ENCODE data around the gene MROH7.

MROH7 gene

DNA sequence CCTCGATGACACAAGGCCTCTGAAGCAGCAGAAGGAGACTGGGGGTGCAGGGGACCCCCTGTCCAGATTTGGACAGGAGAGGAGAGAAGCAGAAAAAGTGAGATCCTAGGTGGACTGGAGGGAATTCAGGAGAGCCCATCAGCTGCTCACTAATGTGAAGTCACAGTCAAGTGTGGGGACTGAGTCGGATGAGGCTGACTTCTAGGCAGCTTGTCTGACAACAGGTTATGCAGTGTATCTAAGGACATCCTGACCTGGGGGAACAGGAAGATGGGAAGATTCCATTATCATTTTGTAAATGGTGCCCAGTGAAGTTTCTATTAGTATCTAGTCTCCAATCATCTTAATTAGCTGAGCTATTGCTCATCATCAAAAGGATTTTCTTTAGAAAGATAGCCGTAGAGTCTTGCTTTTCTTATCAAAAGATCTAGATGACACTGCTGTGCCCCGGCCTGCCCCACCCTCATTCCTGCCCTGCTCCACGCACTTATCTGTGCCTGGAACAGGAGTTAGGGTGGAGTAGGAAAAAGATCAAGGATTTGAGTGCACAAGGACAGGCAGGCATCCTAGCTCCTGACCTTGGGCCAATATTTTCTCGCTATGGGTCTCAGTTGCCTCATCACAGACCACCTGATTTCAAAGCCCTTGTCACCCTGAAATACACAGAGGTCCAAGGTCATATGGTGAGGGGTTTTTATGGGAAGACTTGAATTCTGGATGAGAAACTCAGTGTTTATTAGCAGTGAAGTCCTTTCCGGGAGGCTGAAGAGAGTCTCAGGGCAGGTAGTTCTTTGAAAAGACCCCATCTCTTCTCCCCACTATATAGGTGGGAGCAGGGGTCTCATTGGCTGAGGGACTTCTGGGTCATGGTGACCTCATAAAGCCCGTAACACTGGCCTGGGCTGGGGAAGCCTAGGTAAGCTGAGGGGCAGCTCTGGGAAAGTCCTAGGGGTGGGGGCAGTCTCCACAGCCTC, at the start of gene MROH7:
Gene MROH7, plus strand, starts transcription at position 924 of the 974 bp plus-strand sequence. CDS start 11,141 bp downstream, outside the sequence.
- DNase-seq = no peak

DNA sequence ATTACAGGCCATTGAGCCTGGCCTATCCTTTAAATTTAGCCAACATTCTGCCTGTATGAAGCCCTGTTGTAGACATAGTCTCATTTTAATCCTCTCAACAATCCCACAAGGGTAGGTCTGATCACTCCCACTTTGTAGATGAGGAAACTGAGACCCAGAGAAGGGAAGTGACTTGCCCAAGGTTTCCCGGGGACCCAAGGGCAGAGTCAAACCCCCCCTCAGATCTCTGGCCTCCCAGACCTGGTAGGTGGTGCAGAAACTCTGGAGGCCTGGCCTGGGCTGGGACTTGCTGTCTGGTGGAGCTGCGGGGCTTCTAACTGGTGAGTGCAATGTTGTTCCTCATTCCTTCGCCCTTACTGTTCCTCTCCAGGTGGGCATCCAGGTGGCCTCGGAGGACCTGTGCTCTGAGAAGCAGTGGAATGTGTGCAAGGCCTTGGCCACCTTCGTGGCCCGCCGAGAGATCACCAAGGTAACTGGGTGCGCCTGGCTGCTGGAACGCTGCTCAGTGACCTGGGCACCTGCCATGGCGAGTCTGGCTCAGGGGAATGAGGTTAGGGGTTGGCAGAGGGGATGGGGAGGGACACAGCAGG, 47.9 kb upstream of the MROH7 start:
- DNase-seq = no peak

- DNase-seq = no peak
Measured at GRCh38 chr1:54594463-54594862, 47.1 kb upstream of the MROH7 start.

GRCh38 chr1:54595956-54596498, 45.6 kb upstream of the MROH7 start:
- no peak for DNase-seq

DNA sequence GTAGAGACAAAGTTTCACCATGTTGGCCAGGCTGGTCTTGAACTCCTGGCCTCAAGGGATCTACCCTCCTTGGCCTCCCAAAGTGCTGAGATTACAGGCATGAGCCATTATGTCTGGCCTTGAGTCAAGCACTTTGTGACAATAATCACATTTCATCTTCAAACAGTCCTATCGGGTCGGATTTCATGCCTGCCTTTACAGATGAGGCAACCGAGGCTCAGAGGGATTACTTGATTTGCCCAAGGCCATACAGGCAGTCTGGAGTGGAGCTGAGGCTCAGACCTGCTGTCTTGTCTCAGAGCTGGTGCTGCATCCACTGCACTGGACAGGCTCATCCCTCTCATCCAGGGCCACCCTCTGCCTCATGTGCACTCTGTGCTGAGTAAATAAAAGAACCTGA, 44.8 kb upstream of the MROH7 start:
- no peak for DNase-seq

GRCh38 chr1:54597455-54598030, 44.0 kb upstream of the MROH7 start:
- DNase-seq = no peak

DNA sequence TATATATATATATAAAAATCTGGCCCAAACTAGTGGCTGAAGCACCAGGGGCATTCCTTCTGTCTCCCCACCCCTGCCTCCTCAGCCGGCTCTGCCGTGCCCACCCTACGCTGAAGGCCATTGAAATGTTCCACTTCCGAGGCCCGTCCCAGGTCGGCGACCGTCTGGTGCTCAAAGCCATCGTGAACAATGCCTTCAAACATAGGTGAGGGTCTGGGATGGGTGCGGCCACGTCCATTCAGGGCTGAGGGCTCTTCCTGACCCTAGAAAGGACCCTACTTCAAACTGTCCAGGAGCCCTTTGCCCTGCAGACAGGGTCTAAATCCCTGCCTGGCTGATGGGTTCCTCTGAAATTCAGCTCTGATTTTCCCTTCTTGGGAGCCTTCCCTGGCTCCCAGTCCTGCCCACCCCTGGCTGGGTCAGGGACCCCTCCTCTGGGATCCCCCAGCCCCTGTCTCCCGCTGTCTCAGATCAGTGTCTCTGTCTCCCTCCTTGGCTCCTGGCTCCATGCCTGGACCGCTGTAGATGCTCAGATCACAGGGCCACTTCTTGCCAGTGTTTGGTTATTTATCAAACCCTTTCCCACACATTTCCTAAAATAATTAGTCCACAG, 42.3 kb upstream of the MROH7 start:
- DNase-seq = no peak

GRCh38 chr1:54600947-54601721, 40.5 kb upstream of the MROH7 start:
- no peak for DNase-seq

GRCh38 chr1:54601730-54602129, 39.9 kb upstream of the MROH7 start:
- DNase-seq = no peak

- no peak for DNase-seq
Measured at GRCh38 chr1:54602554-54602953, 39.0 kb upstream of the MROH7 start.

GRCh38 chr1:54603241-54603640, 38.3 kb upstream of the MROH7 start:
- DNase-seq = no peak

DNA sequence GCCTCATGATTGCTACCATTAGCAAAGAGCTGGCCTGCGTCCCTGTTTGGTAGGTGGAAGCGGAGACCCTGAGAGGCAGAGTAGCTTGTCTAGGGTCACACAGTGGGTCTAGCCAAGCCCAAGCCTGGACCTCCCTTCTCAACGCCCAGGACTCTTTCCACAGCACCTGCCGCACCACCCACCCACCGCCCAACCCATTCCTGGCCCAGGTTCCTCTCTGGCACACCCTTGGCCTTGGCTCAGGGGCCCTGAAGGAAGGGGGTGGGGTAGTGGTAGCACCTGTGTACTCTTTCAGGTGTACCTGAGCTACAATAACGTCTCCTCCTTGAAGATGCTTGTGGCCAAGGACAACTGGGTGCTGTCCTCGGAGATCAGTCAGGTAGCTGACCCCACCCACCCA, 37.5 kb upstream of the MROH7 start:
- no peak for DNase-seq

DNA sequence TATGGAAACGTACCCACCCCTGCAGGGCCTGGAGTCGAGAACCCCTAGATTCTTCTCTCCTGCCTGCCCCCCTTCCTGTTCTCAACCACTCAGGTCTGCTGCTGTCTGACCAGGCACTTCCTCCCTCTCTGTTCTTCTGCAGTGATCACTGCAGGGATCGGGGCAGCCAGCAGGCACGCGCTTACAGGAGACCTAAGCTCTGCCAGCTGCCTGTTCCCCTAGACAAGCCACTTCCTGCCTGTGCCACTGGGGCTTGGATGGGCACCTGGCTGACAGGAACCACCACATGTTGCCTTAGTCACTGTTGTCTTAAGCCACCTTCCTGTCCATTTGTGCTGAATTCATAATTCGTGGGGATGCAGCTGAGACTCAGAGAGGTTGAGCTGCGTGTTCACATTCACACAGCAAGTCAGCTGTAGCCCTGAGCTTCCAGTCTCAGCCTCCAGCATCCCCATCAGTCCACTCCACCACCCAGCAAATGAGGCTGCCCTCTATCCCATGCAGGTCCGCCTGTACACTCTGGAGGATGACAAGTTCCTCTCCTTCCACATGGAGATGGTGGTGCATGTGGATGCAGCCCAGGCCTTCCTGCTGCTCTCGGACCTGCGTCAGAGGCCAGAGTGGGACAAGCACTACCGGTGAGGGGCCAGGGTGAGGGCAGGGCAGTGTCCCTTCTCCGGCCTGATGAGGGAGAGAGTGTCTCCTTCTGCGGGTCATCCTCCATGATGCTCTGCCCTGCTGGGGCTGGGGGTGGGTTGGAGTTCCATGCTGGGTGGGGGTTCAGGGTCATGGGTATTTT, 36.8 kb upstream of the MROH7 start:
- no peak for DNase-seq

GRCh38 chr1:54606096-54606989, 35.2 kb upstream of the MROH7 start:
- DNase-seq = no peak

- no peak for DNase-seq
Measured at GRCh38 chr1:54606990-54607325, 34.6 kb upstream of the MROH7 start.

DNA sequence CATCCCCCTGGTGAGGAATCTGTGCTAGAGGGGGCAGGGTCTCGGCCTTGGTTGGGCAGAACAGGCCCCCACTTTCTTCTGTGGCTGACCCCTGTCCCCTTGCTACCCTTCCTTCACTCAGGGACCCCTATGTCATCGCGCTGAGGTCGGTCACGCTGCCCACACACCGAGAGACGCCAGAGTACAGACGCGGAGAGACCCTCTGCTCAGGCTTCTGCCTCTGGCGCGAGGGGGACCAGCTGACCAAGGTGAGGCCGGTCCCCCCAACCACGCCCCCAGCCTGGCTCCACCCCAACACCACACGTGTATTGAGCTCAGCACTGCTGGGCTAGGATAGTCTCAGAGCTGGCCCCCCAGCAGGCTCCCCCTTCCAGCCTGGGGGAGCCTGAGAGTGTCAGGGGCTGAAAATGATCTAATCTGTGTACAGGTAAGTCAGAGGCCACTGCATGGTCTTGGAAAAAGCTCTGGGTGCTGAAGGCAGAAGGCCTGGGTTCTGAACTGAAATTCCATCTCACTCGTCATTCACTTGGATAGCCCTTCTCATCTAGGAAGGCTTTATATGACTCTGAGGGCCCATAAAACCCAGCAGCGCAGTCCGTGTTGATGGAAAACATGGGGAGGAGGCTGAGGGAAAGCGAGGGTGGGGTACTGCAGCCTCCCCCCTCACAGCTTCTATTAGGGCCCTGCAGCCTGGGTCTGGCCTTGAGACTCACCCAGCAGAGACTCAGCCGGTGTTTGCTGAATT, 33.6 kb upstream of the MROH7 start:
- DNase-seq = no peak

DNA sequence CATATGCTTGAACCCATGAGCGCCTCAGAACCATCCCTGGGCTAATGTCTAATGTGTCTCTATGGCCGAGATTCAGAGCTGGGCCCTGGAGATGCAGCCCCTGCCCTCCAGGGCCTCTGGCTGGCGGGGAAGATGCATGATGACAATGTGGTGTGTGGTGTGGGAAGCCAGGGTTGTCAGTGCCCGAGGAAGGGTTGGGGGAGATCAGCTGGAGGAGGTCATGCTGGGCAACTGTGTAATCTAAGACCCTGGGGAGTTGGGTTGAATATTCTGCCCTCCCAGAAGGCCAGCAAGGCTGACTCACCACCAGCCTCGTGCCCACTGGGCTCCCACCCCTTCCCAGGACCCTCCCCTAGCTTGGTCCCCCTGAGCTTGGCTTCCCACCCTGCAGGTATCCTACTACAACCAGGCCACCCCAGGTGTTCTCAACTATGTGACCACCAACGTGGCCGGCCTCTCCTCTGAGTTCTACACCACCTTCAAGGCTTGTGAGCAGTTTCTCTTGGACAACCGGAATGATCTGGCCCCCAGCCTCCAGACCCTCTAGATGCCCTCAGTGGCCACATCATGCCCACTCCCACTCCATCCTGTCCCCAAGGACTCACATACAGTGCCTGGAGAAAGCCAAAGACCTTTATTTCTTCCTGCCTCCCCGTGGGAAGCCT, 32.9 kb upstream of the MROH7 start:
- no peak for DNase-seq

GRCh38 chr1:54609301-54609921, 32.2 kb upstream of the MROH7 start:
- DNase-seq = no peak

GRCh38 chr1:54610048-54610447, 31.5 kb upstream of the MROH7 start:
- no peak for DNase-seq

Data from NCI-H2029 treated with DMSO at 0.1 percent for 48 hours (cell line).